Adipose tissue (tissue), 3 donors: ENCODE data around the gene EXOC3L2. TPM values are rescaled to one million over a fixed set of nuclear protein-coding genes. Genes with fewer than 3 reads are reported as not detected.

ENCODE experiments used
- H3K27ac ChIP-seq: one replicate; pipeline ENCODE4 v1.5.1; 2013; ENCODE audit warnings: low read depth, low read length
- WGBS, 3 donors: extraction: QIAGEN DNeasy Blood & Tissue Kit; methylation state at CpG; one replicate each; pipeline ENCODE4 v1.1.7; 2013; 5-methylcytosine and 5-hydroxymethylcytosine counted together
- polyA plus RNA-seq, 3 donors: library from polyadenylated mRNA; stranded (reverse); fragments of 200-250 nt; gene quantifications; one replicate each; pipeline ENCODE4 v1.2.3, GENCODE V29; 2013
- donor health status: healthy with polysubstance abuse.
- donor health status: Bipolar disorder and iron deficiency.
- donor health status: healthy.

Gene EXOC3L2
- polyA plus RNA-seq, 3 donors, result 1.1 to 5.0 (median 1.7) TPM

DNA sequence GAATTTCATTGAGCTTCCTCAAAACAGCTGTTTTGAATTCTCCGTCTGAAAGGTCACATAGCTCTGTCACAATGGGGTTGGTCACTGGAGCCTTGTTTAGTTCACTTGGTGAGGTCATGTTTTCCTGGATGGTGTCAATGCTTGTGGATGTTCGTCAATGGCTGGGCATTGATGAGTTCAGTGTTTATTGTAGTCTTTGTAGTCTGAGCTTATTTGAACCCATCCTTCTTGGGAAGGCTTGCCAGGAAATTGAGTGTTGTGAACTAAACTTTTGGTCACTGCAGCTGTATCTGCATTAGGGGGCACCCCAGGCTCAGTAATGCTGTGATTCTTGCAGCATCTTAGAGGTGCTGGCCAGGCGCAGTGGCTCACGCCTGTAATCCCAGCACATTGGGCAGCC lies 44.6 kb downstream of the EXOC3L2 start:
- WGBS, 3 donors, result 51 to 62% (median 54%) methylated on average over 4 of the region's 4 CpGs

GRCh38 chr19:45195764-45196163 lies 49.4 kb downstream of the EXOC3L2 start:
- 83 to 92% (median 91%) methylated on average over 6 of the region's 6 CpGs for WGBS, 3 donors
- no peak overlapping the region for H3K27ac ChIP-seq

More for the DNA sequence above, 44.6 kb downstream of the EXOC3L2 start:
- H3K27ac ChIP-seq, result no peak overlapping the region

DNA sequence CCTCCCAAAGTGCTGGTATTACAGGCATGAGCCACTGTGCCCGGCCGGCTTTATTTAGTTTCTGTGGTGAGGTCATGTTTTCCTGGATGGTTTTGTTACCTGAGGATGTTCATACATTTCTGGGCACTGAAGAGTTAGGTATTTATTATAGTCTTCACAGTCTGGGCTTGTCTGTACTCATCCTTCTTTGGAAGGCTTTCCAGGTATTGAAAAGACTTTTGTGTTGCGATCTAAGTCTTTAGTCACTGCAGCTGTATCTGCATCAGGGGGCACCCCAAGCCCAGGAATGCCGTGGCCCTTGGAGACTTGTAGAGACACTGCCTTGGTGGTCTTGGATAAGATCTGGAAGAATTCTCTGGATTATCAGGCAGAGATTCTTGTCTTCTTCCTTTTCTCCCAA lies 53.8 kb downstream of the EXOC3L2 start:
- H3K27ac ChIP-seq, result no peak overlapping the region
- WGBS, 3 donors, result 92 to 98% (median 93%) methylated on average over 4 of the region's 4 CpGs

DNA sequence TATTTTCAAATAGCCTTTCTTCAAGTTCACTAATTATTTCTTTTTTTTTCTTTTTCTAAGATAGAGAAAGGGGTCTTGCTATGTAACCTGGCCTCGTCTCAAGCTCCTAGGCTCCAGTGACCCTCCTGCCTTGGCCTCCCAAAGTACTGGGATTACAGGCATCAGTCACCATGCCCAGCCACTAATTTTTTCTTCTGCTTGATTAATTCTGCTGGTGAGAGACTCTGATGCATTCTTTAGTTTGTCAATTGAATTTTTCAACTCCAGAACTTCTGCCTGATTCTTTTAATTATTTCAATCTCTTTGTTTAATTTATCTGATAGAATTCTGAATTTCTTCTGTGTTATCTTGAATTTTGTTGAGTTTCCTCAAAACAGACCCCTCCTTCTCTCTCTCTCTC lies 55.2 kb downstream of the EXOC3L2 start:
- no peak overlapping the region for H3K27ac ChIP-seq
- 92 to 100% (median 92%) methylated on average over 1 of the region's 1 CpG for WGBS, 3 donors

DNA sequence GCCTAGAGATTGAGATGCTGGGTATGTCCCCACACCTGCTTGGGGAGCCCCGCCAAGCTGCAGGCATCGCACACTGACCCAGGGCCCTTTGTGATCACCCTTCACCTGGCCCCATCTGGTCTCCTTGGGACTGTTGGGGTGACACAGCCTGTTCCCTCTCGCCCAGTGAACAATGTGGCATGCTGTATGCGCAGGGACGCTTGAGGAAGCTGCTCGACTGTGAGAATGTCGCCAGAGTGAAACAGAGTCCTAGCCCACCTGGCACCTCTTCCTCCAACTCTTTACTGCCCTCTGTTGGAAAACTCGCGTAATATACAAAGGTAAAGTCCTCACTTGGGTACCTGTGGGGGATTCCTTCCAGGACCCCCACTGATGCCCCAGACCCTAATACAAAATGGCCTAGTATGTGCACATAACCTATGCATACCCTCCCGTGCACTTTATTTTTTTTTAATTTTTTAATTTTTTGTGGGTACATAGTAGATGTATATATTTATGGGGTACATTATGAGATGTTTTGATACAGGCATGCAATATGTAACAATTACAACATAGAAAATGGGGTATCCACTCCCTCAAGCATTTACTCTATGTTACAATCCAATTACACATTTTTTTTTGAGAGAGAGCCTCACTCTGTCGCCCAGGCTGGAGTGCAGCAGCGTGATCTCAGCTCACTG lies 57.6 kb downstream of the EXOC3L2 start:
- WGBS, 3 donors, result 45 to 47% (median 47%) methylated on average over 12 of the region's 12 CpGs
- no peak overlapping the region for H3K27ac ChIP-seq

- WGBS, 3 donors, result 83 to 95% (median 90%) methylated on average over 12 of the region's 12 CpGs
- H3K27ac ChIP-seq, result no peak overlapping the region
Observed at GRCh38 chr19:45186509-45187334, 58.5 kb downstream of the EXOC3L2 start.

- no peak overlapping the region for H3K27ac ChIP-seq
- WGBS, 3 donors, result 89 to 97% (median 94%) methylated on average over 5 of the region's 5 CpGs
Observed at GRCh38 chr19:45184115-45184514, 61.1 kb downstream of the EXOC3L2 start.

DNA sequence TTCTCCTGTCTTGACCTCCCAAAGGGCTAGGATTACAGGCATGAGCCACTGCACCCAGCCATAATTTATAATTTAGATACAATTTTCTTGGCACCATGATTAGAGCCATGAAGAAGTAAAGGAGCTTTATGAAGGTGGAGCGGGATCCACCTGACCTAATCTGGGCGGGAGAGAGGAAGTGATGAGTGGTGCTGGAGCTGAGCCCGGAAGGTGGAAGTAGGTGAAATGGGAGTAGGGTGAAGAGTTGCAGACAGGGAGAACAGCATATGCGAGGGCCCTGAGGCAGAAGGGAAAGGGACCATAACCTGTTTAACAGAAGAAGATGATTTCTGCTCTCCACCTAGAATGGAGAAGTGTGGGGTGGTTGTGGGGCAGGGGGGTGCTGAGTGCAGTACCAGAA lies 62.4 kb downstream of the EXOC3L2 start:
- 69 to 89% (median 73%) methylated on average over 4 of the region's 4 CpGs for WGBS, 3 donors
- no peak overlapping the region for H3K27ac ChIP-seq

DNA sequence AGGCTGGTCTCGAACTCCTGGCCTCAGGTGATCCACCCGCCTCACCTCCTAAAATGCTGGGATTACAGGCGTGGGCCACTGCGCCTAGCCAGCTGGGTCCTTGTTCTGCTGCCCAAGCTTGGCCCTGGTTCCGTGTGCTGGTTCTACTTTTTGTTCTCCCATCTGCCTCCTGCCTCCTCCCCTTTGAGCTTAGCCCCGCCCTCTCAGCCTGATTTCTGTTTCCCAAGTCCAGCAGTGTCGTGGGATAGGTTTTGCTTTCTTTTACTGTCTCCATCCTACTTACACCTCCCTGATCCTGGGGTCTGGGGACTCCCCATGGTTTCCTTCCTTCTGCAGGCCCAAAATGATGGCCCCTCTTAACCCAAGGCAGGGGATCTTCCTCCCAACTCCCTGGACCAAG lies 64.3 kb downstream of the EXOC3L2 start:
- 79 to 85% (median 79%) methylated on average over 7 of the region's 7 CpGs for WGBS, 3 donors
- no peak overlapping the region for H3K27ac ChIP-seq

DNA sequence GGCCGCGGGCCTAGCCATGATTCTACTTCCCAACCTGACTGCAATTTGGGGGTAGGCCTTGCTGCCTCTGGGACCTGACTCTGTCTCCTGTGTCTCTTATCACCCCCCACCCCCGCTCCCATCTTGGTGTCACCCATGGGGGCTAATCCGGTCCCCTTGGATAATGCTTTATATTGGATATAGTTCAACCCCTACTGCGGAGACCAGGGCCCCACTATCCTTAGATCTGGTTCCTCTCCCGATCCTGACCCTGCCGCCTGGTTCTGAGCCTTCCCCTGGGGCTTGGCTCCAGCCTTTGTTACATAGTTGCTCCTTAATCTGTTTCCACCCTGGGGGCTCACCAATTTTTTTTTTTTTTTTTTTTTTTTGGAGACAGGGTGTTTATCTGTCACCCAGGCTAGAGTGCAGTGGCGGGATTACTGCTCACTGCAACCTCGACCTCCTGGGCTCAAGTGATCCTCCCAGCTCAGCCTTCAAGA lies 65.3 kb downstream of the EXOC3L2 start:
- no peak overlapping the region for H3K27ac ChIP-seq
- 35 to 62% (median 51%) methylated on average over 8 to 9 of the region's 9 CpGs for WGBS, 3 donors

- WGBS, 3 donors, result 1 to 4% (median 1%) methylated on average over 47 to 97 of the region's 97 CpGs
- no peak overlapping the region for H3K27ac ChIP-seq
Observed at GRCh38 chr19:45179072-45179891, 65.9 kb downstream of the EXOC3L2 start.

DNA sequence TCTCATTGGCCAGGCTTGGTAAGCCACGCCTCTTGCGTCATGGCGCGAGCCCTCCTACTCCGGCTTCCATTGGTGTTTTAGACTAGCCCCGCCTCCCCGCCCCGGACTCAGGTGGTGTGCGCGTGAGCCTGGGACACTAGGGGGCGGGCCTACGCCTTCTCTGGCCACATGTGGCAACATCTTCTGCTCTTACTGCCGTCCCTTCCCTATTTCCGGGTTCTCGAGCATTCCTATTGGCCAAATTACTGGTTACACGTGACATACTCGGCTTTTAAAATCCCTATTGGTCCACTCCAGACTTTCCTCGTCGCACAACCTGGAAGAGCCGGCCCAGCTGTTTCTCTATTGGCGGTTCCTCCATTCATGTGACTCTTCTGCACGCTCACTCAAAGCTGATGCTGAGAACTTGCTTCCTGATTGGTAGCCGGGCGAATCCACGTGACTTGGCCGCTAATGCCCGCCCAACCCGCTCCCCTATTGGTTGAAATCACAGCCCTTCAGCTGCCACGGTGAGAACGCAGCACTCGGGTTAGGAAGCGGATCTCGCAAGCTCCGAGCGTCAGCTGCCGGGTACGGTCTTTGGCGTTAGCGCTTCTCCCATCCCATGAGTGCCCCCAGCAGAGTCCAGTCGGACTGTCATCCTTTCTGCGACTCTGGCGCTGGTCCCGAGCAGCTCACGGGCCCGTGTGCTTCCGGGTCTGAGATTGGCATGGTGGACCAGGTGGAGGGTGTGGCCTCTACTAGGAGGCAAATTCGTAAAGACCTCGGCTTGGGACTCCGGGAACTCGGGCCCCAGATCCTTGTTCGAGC lies 66.7 kb downstream of the EXOC3L2 start, which contains the start of gene BLOC1S3:
Gene BLOC1S3 (plus strand): TSS at position 523 of the 810 bp plus-strand sequence. CDS start 513 bp downstream, outside the sequence.
- WGBS, 3 donors, result 0% methylated on average over 51 of the region's 51 CpGs
- H3K27ac ChIP-seq, result no peak within 1 kb of the TSS

DNA sequence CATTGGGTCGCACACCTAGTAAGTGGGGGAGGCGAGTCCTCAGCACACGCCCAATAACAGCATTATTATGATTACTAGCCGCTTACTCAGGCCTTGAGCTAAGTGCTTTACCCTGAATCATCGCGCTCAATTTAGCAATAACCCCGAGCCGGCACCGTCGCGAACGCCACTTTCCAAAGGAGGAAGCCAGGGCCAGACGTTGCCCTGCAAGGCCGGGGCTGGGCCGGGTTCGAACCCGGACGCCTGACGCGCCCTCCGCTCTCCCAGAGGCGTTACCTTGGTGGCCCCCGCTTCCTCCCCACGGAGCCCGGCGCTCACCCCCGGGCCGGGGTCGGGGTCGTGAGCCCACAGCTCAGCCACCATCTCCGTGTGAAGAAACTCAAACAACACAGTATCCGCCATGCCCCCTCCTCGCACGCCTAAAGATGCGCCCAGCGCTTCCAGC lies 67.4 kb downstream of the EXOC3L2 start, which contains the start of gene TRAPPC6A:
Gene TRAPPC6A (minus strand): TSS at position 421 of the 445 bp plus-strand sequence. CDS start 19 bp downstream, at position 402.
- 0% methylated on average over 36 of the region's 36 CpGs for WGBS, 3 donors
- no peak within 1 kb of the TSS for H3K27ac ChIP-seq

- WGBS, 3 donors, result 80 to 82% (median 81%) methylated on average over 10 of the region's 10 CpGs
- H3K27ac ChIP-seq, result no peak overlapping the region
Observed at GRCh38 chr19:45175515-45176345, 69.5 kb downstream of the EXOC3L2 start.

DNA sequence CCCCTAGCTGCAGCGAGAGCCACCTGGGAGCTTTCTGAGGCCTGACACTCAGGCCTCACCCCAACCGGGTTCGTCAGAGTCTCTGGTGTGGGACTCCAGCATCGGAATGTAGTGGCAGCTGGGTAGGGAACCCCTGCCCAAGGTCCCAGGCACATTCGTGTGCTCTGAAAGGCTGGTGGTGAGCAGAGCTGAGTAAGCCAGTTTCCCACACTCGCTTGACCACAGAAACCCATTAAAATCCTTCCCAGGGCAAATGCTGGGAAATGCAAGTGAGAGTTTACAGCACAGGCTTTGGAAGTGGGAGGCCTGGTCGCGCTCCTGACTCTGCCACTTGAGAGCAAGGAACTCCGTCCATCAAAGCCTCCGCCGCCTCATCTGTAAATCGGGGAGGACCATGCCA lies 71.4 kb downstream of the EXOC3L2 start:
- H3K27ac ChIP-seq, result no peak overlapping the region
- WGBS, 3 donors, result 73 to 82% (median 79%) methylated on average over 12 of the region's 12 CpGs

- WGBS, 3 donors, result 82 to 90% (median 89%) methylated on average over 17 of the region's 18 CpGs
- H3K27ac ChIP-seq, result no peak overlapping the region
Observed at GRCh38 chr19:45172611-45173208, 72.5 kb downstream of the EXOC3L2 start.
